ENCODE measurements around the gene NRXN3.

The NRXN3 gene

GRCh38 chr14:79514700-79515099, 1344.5 kb downstream of the NRXN3 start:
- DNase-seq, result no peak

GRCh38 chr14:79515158-79515557, 1345.0 kb downstream of the NRXN3 start:
- no peak for DNase-seq

- peak; percentile 22 to 68 for DNase-seq
These were observed 1345.8 kb downstream of the NRXN3 start for GRCh38 chr14:79516009-79516408.

- no peak for DNase-seq
These were observed 1355.2 kb downstream of the NRXN3 start for GRCh38 chr14:79525416-79525815.

- DNase-seq, result no peak
These were observed 1358.7 kb downstream of the NRXN3 start for GRCh38 chr14:79528828-79529416.

GRCh38 chr14:79530555-79530954, 1360.4 kb downstream of the NRXN3 start:
- DNase-seq, result no peak

GRCh38 chr14:79534703-79535353, 1364.7 kb downstream of the NRXN3 start:
- no peak for DNase-seq

GRCh38 chr14:79540394-79540793, 1370.2 kb downstream of the NRXN3 start:
- no peak for DNase-seq

GRCh38 chr14:79542121-79542520, 1371.9 kb downstream of the NRXN3 start:
- DNase-seq, result no peak

GRCh38 chr14:79543348-79543747, 1373.2 kb downstream of the NRXN3 start:
- DNase-seq, result no peak

GRCh38 chr14:79543967-79544697, 1374.0 kb downstream of the NRXN3 start:
- peak in 1 of 2 experiments; percentile 16 for DNase-seq

- no peak for DNase-seq
These were observed 1374.5 kb downstream of the NRXN3 start for GRCh38 chr14:79544698-79545070.

- DNase-seq, result no peak
These were observed 1378.7 kb downstream of the NRXN3 start for GRCh38 chr14:79548836-79549235.

- DNase-seq, result no peak
These were observed 1379.3 kb downstream of the NRXN3 start for GRCh38 chr14:79549515-79549914.

- no peak for DNase-seq
These were observed 1381.3 kb downstream of the NRXN3 start for GRCh38 chr14:79551523-79551922.

GRCh38 chr14:79552778-79553177, 1382.6 kb downstream of the NRXN3 start:
- DNase-seq, result no peak

- DNase-seq, result no peak
These were observed 1384.6 kb downstream of the NRXN3 start for GRCh38 chr14:79554816-79555215.

GRCh38 chr14:79555429-79555828, 1385.3 kb downstream of the NRXN3 start:
- no peak for DNase-seq

GRCh38 chr14:79557309-79557708, 1387.1 kb downstream of the NRXN3 start:
- DNase-seq, result no peak

GRCh38 chr14:79562185-79562584, 1392.0 kb downstream of the NRXN3 start:
- DNase-seq, result no peak

GRCh38 chr14:79564371-79564770, 1394.2 kb downstream of the NRXN3 start:
- no peak for DNase-seq

- DNase-seq, result no peak
These were observed 1397.1 kb downstream of the NRXN3 start for GRCh38 chr14:79567306-79567705.

- DNase-seq, result no peak
These were observed 1398.4 kb downstream of the NRXN3 start for GRCh38 chr14:79568594-79568993.

GRCh38 chr14:79569072-79569471, 1398.9 kb downstream of the NRXN3 start:
- no peak for DNase-seq
